Skeletal muscle tissue (tissue), 4 donors: ENCODE data around the gene THAP10. TPM values are rescaled to one million over a fixed set of nuclear protein-coding genes. Genes with fewer than 3 reads are reported as not detected.
A peak's percentile ranks its signal among the peaks of the same experiment; 100 is the strongest.
"Not testable (repeated sequence)": the region's sequence is repeated elsewhere in the genome, so short reads cannot be mapped to it uniquely, and the experiment has no call there.

Source experiments
- H3K27ac ChIP-seq: one replicate; pipeline ENCODE4 v1.7.0; 2013; ENCODE audit warnings: mild to moderate bottlenecking, low read depth, low read length, inconsistent platforms
- H3K27me3 ChIP-seq, 3 donors: one replicate each; pipeline ENCODE4 v1.7.0; 2013; ENCODE audit warnings: low read length in 3 of 3; ENCODE audit not compliant: control insufficient read depth in 3 of 3, insufficient read depth in 3 of 3
- H3K36me3 ChIP-seq, 3 donors: one replicate each; pipeline ENCODE4 v1.7.0; 2013; ENCODE audit warnings: low read length in 3 of 3; ENCODE audit not compliant: control insufficient read depth in 3 of 3, insufficient read depth in 3 of 3
- H3K4me1 ChIP-seq, 3 donors: one replicate each; pipeline ENCODE4 v1.7.0; 2013; ENCODE audit warnings: low read length in 3 of 3, mild to moderate bottlenecking in 3 of 3; ENCODE audit not compliant: control insufficient read depth in 3 of 3, insufficient read depth in 3 of 3
- H3K4me3 ChIP-seq, 3 donors: one replicate each; pipeline ENCODE4 v1.7.0; 2013; ENCODE audit warnings: low read length in 3 of 3
- H3K9ac ChIP-seq, 3 donors: one replicate each; pipeline ENCODE4 v1.7.0; 2013; ENCODE audit warnings: low read length in 3 of 3, mild to moderate bottlenecking in 3 of 3, moderate library complexity in 2 of 3, low read depth in 1 of 3
- H3K9me3 ChIP-seq, 3 donors: one replicate each; pipeline ENCODE4 v1.7.0; 2013; ENCODE audit warnings: low read length in 3 of 3; ENCODE audit not compliant: control insufficient read depth in 3 of 3
- total RNA-seq: library from RNA; depleted of rRNA; stranded (reverse); fragments of >200 nt; gene quantifications from one replicate; pipeline ENCODE4 v1.2.3, GENCODE V29; 2014
- donor health status: Osteomylitis.

Gene THAP10
- 5.2 TPM for total RNA-seq

DNA sequence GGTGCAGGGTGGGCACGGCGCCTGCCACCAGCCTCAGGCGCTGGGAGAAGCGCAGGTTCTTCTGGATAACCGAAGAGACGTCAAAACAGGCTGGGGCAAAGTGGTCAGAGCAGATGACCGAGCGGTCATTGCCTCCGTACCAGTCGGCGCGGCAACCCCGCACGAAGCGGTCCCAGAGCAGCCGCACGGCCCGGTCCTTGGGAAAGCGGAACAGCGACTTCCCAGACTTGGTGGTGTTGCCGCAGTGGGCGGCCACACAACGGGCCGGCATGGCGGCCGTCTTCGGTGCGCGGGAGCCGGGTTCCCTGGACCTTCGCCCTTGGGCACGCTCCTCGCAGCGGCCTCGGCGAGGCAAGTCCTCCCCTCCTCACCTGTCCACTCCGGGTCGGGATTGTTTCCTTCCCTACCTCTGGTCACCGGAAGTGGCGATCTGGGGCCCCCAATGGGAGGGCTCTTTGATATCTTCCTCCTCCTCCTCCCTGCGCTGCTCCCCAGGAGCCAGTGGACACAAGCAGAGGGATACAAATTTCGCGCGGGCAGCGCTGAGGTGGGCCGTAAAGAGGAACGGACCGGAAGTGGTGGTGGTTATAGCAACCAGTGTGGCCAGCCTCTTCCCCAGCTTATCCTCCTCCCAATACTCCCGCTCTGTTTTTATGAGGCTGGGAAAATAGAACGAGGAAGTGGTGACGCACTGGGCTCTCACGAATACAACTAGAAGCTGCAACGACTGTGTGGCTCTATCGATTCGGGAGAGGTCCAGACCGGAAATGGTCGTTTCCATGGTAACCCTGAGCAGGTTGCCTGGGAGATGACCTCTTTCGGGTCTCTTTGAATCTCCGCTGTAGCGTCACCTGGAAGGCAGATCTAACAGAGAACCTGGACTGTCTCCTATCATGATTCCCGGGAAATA lies at the start of gene THAP10, which contains the start of gene LRRC49:
TSS of gene THAP10 (minus strand) at position 432 of the 910 bp plus-strand sequence. CDS start at position 271, 161 bp downstream.
TSS of gene LRRC49 (plus strand) at position 825 of the 910 bp plus-strand sequence. CDS start at position 894, 69 bp downstream.
- H3K9me3 ChIP-seq = no peaks in the 10 kb centered on the region
- H3K27me3 ChIP-seq = no peaks in the 10 kb centered on the region
- peak within 1 kb of the TSS; percentile 14 for H3K27ac ChIP-seq
- H3K36me3 ChIP-seq = no peaks in the 10 kb centered on the region
- peaks cover 9 to 16% (median 15%) of the 10 kb centered on the region in 3 donors for H3K4me1 ChIP-seq
- peak within 1 kb of the TSS; percentile 76 to 100 (median 98) for H3K4me3 ChIP-seq
- H3K9ac ChIP-seq = peak within 1 kb of the TSS; percentile 75 to 83 (median 79)

DNA sequence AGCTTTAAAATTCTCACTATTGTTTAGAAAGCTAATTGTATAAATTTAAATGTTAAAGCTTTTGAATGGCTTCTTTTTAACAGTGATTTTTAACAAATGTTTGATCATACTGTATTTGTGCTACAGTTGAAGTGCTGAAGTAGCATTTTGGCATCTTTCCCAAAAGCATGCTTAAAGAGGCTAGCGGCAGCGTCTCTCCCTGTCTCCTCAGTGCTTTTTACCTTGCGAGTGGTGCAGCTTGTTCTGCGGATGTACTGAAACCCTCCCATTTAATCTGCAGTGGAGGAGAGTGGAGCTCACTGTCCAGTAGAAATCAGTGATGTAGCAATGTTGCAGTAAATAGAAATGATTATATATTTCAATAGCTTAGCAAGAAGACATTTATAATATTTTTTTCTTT lies 44.1 kb upstream of the THAP10 start:
- Histone ChIP-seq H3K36me3 (no peaks in the 10 kb centered on the region), H3K4me3 (no peak overlapping the region), H3K27me3 (no peaks in the 10 kb centered on the region), H3K9me3 (no peaks in the 10 kb centered on the region), H3K4me1 (no peaks in the 10 kb centered on the region), H3K27ac (no peak overlapping the region), H3K9ac (no peak overlapping the region)

DNA sequence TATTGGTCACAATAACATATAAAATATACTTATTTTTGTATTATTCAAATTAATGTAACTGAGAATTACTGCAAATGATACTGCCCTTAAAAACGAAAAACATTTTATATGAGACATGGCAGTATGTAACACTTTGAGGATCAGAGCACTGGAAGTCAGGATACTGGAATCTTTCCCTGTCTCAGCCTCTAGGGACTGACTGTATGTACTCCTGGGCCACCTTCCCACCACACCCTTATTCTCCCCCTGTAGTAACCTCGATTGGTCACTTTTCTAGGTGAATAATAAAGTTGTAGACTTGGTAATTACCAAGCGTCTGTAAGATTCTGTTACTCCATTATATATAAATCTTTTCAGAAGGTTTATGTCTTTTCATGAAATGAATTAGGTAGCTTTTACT lies 43.4 kb upstream of the THAP10 start:
- H3K9me3 ChIP-seq = no peaks in the 10 kb centered on the region
- no peak overlapping the region for H3K4me3 ChIP-seq
- no peaks in the 10 kb centered on the region for H3K36me3 ChIP-seq
- no peak overlapping the region for H3K9ac ChIP-seq
- no peak overlapping the region for H3K27ac ChIP-seq
- no peaks in the 10 kb centered on the region for H3K27me3 ChIP-seq
- H3K4me1 ChIP-seq = no peaks in the 10 kb centered on the region

DNA sequence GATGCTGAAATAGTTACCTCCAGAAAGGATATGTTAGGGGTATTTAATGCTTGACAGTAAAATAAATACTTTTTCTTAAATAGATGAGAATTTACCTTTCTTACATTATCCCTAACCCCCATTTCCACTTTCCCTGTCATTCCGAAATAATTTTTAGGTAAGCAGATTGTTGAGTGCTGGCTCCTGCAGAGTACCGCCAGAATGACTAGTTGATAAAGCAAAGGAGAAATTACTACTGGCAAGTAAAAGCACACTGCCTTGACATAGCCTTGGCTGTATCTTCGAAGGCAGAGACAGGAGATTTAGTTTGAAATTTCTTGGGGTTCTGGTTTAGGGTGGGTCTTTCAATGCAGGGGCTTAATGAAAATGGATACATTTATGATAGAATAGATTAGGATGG lies 41.2 kb upstream of the THAP10 start:
- no peak overlapping the region for H3K27ac ChIP-seq
- no peak overlapping the region for H3K9ac ChIP-seq
- no peaks in the 10 kb centered on the region for H3K36me3 ChIP-seq
- H3K4me3 ChIP-seq = no peak overlapping the region
- H3K4me1 ChIP-seq = no peaks in the 10 kb centered on the region
- no peaks in the 10 kb centered on the region for H3K9me3 ChIP-seq
- H3K27me3 ChIP-seq = no peaks in the 10 kb centered on the region

DNA sequence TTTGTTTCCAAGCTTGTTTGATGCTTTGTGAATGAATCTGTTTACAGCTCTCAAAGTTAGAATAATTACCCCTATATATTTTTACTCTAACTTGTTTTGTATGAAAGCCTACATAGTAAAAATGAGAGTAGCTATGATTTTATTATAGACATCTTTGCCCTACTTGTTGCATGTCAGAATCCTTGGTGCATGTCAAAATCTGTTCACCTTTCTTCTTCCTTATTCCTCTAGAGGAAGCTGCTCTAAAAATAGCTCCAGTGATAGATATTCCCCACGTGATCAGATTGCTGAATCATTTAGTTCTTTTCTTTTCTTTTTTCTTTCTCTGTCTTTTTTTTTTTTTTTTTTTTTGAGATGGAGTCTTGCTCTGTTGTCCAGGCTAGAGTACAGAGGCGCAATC lies 40.2 kb upstream of the THAP10 start:
- no peak overlapping the region for H3K9ac ChIP-seq
- no peak overlapping the region for H3K27ac ChIP-seq
- H3K4me3 ChIP-seq = no peak overlapping the region
- no peaks in the 10 kb centered on the region for H3K9me3 ChIP-seq
- H3K27me3 ChIP-seq = no peaks in the 10 kb centered on the region
- H3K4me1 ChIP-seq = no peaks in the 10 kb centered on the region
- no peaks in the 10 kb centered on the region for H3K36me3 ChIP-seq

DNA sequence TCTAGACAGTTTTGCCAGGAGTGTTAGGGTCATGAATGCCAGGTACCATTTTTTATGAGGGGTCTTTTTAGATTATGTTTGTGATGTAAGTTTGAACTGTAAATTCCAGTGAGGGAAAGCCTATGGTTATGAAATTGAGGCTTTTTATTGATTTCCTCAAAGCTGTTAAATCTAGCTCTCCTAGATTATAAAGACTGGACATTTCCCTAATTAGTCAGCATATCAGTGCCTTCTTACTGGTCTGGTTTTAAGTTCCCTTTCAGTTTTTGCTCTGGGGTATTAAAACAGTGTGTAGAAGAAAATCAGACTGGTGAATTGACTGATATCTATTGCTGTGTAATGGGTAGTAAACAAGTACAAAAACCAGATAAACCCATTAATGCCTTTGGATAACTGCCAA lies 39.6 kb upstream of the THAP10 start:
- Histone ChIP-seq H3K27ac (no peak overlapping the region), H3K9me3 (no peaks in the 10 kb centered on the region), H3K9ac (no peak overlapping the region), H3K4me3 (no peak overlapping the region), H3K36me3 (no peaks in the 10 kb centered on the region), H3K4me1 (no peaks in the 10 kb centered on the region), H3K27me3 (no peaks in the 10 kb centered on the region)

DNA sequence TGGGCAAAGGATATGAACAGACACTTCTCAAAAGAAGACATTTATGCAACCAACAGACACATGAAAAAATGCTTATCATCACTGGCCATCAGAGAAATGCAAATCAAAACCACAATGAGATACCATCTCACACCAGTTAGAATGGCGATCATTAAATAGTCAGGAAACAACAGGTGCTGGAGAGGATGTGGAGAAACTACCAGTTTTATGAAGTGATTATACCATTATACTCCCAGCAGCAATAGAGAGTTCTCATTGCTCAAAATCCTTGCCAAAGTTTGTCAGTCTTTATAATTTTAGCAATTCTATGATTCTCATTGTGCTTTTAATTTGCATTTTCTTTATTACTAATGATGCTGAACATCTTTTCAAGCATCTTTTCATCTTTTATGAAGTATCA lies 34.7 kb upstream of the THAP10 start:
- not testable (repeated sequence) for H3K9ac ChIP-seq, H3K9me3 ChIP-seq, H3K27ac ChIP-seq, H3K4me1 ChIP-seq, H3K36me3 ChIP-seq, H3K4me3 ChIP-seq, H3K27me3 ChIP-seq

DNA sequence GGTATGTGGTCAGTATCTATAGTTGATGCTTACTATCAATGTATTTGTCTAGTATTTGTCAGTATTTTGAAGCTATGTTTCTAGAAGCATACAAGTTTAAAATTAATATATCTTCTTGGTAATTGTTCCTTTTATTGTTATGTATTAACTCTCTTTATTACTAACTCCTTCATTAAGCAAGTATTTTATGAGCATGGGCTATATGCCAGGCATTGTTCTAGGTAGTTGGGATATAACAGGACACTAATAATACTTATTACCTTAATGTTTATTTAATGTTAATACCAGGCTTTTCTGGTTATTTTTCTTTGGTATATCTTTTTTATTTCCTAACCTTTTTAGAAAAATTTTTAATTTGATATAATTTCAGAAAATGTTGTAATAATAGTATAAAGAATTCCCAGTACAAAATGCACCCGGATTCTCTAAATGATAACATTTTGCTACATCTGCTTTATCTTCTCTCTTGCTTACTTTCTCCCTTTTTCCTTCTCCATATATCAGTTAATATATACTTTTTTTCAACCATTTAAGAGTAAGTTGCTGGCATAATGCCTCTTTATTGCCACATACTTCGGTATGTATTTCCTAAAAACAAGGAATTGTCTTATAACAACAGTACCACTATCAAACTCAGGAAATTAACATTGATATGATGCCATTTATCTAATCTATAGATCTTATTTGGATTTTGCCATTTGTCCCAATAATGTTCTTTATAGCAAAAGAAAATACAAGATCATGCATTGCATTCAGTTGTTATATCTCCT lies 31.3 kb upstream of the THAP10 start:
- Histone ChIP-seq H3K27me3 (no peaks in the 10 kb centered on the region), H3K27ac (no peak overlapping the region), H3K9me3 (no peaks in the 10 kb centered on the region), H3K9ac (no peak overlapping the region), H3K36me3 (no peaks in the 10 kb centered on the region), H3K4me1 (no peaks in the 10 kb centered on the region), H3K4me3 (no peak overlapping the region)

DNA sequence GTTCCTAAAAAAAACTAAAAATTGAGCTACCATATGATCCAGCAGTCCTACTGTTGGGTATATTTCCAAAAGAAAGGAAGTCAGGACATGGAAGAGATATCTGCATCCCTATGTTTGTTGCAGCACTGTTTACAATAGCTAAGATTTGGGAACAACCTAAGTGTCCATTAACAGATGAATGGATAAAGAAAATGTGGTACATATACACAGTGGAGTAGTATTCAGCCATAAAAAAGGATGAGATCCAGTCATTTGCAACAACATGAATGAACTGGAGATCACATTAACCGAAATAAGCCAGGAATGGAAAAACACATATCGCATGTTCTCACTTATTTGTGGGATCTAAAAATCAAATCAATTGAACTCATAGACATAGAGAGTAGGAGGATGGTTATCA lies 29.9 kb upstream of the THAP10 start:
- Histone ChIP-seq H3K27me3 (no peaks in the 10 kb centered on the region), H3K4me1 (no peaks in the 10 kb centered on the region), H3K4me3 (no peak overlapping the region), H3K36me3 (no peaks in the 10 kb centered on the region), H3K9me3 (no peaks in the 10 kb centered on the region), H3K9ac (no peak overlapping the region), H3K27ac (no peak overlapping the region)
